HTERT RPE-1 (cell line): ENCODE measurements around the gene DNM3.

ENCODE experiments used
- in situ Hi-C: fragments of 300-500 bp; cut with MboI; formaldehyde crosslinking; loops from 4 replicates; pipeline ENCODE4 v1.14.3; 2020; ENCODE audit warnings: low sequenced_read_pairs

DNM3 gene

GRCh38 chr1:171817511-171818265 is 23.6 kb upstream of the DNM3 start:
- in situ Hi-C loops, result no loop called here

- in situ Hi-C loops, result no loop called here
Measured at GRCh38 chr1:171819946-171820345, 21.4 kb upstream of the DNM3 start.

- in situ Hi-C loops, result no loop called here
Measured at GRCh38 chr1:171826973-171827372, 14.3 kb upstream of the DNM3 start.

GRCh38 chr1:171828794-171829193 is 12.5 kb upstream of the DNM3 start:
- in situ Hi-C loops, result no loop called here

- in situ Hi-C loops, result no loop called here
Measured at GRCh38 chr1:171833091-171833825, 8.0 kb upstream of the DNM3 start.

GRCh38 chr1:171834821-171835220 is 6.5 kb upstream of the DNM3 start:
- in situ Hi-C loops, result no loop called here

- in situ Hi-C loops, result no loop called here
Measured at GRCh38 chr1:171835891-171836290, 5.4 kb upstream of the DNM3 start.

- in situ Hi-C loops, result no loop called here
Measured at GRCh38 chr1:171841931-171842761, 848 bp downstream of the DNM3 start.

- in situ Hi-C loops, result no loop called here
Measured at GRCh38 chr1:171844381-171844780, 3.1 kb downstream of the DNM3 start.

- in situ Hi-C loops, result no loop called here
Measured at GRCh38 chr1:171845998-171846397, 4.7 kb downstream of the DNM3 start.

- in situ Hi-C loops, result no loop called here
Measured at GRCh38 chr1:171849245-171849898, 8.1 kb downstream of the DNM3 start.

GRCh38 chr1:171850651-171851350 is 9.5 kb downstream of the DNM3 start:
- in situ Hi-C loops, result no loop called here

- in situ Hi-C loops, result no loop called here
Measured at GRCh38 chr1:171852272-171852671, 11.0 kb downstream of the DNM3 start.

- in situ Hi-C loops, result no loop called here
Measured at GRCh38 chr1:171855381-171855780, 14.1 kb downstream of the DNM3 start.

- in situ Hi-C loops, result no loop called here
Measured at GRCh38 chr1:171858696-171859095, 17.4 kb downstream of the DNM3 start.

- in situ Hi-C loops, result no loop called here
Measured at GRCh38 chr1:171860696-171861095, 19.4 kb downstream of the DNM3 start.

GRCh38 chr1:171863531-171863930 is 22.2 kb downstream of the DNM3 start:
- in situ Hi-C loops, result no loop called here

- in situ Hi-C loops, result no loop called here
Measured at GRCh38 chr1:171864308-171864707, 23.0 kb downstream of the DNM3 start.

- in situ Hi-C loops, result no loop called here
Measured at GRCh38 chr1:171865106-171865505, 23.8 kb downstream of the DNM3 start.

GRCh38 chr1:171867236-171867635 is 25.9 kb downstream of the DNM3 start:
- in situ Hi-C loops, result no loop called here
